HG03521 (cell line): ENCODE measurements around the gene AHCTF1.
"Not testable (repeated sequence)": the region's sequence is repeated elsewhere in the genome, so short reads cannot be mapped to it uniquely, and the experiment has no call there.

Source experiments
- ATAC-seq: cut with Tn5 transposase; IDR thresholded peaks from one replicate; pipeline ENCODE4 v1.9.1; 2021; ENCODE audit warnings: mild to moderate bottlenecking, moderate library complexity; ENCODE audit not compliant: unreplicated experiment

AHCTF1 gene

DNA sequence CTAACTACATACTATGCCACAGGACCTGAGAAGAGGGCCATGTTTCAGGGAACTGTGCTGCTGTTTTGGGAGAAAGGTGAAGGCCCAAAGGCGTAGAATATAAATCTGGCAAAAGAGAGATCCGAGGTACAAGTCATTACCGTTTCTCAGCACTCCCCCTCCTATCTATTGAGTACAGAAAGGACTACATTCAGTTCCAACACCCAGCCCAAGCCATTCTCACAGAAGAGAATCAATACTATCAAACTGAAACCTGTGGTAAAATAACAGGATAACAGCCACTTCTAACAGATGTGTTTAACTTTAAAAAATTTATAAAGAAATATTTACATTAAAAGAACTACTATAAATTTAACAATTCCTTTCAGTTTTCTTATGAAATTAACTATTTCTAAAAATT lies 7.8 kb downstream of the AHCTF1 start:
- no peak for ATAC-seq

DNA sequence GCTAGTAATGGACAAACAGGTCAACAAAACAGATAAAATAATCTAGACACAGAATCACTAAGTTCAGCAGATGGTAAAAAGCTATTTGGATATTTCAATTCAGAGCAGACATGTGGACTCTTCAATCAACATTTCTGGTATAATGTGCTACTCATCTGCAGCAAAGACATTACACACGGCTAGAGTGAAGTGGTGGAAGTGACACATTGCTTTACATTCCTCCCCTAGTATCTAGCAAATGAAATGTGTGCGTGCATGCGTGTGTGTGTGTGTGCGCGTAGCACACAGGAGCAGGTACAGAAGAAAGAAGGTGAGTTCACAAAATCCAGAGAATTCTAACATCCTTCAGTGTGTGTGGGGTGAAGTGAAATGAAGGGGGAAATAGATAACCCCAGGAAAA lies 8.3 kb downstream of the AHCTF1 start:
- ATAC-seq = no peak

DNA sequence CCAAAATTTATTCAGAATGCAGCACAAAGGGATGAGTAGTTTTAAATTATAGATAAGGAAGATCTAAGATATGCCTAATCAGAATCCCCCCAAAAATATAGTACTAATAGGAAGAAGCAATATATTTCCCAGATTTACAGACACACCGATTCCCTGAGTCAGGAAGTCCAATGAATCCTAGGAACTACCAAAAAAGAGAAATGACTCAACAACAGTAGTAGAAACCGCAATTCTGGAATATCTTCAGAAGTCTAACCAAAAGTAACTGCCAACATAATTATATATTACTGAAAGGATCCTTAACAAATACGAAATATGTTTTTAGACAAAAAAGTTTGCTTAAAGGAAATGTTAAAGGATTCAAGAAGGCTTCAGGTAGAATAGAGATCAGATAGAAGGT lies 10.3 kb downstream of the AHCTF1 start:
- ATAC-seq = no peak

DNA sequence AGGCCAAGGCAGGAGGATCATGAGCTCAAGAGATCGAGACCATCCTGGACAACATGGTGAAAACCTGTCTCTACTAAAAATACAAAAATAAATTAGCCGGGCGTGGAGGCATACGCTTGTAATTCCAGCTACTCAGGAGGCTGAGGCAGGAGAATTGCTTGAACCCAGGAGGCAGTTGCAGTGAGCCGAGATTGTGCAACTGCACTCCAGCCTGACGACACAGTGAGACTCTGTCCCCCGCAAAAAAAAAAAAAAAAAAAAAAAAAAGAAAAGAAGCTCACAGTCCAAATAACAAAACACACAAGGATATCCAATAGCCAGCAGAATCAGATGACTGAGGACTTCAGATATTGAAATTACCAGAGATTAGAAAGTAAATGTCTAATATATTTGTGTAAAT lies 11.8 kb downstream of the AHCTF1 start:
- no peak for ATAC-seq

DNA sequence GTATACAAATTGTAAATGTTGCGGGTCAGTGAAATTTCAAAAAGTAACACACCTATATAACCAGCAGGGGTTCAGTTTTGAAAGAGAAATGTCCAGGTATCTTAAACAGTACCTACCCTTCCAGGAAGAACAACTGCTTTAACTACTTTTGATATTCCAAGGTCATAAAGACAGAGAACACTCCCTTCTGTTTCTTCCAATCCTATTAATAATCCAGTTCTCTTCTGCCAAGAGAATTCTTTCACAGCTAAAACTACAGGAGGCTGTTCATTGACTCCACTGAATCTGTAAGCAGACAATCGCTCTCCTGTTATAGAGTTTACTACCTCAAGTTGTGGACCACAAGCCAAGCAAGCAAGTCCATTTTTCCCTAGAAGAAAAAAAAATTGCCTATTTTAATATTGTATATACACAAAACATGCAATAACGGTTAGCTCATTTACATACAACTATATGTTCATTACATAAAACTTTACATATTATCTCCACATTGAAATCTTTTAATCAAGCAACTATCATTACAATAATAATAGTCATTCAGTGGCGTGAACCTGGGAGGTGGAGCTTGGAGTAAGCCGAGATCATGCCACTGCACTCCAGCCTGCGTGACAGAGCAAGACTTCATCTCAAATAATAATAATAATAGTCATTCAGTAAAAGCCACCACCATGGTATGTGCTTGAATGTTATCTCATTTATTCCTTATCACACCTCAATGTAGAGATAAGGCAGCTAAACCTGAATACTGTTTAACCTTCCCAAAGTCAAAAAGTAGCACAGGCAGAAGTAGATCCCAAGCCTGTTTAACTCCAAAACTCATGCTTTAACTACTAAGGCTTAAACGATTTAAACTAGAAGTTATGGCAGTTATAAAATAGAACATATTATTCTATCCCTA lies 15.5 kb downstream of the AHCTF1 start:
- not testable (repeated sequence) for ATAC-seq

DNA sequence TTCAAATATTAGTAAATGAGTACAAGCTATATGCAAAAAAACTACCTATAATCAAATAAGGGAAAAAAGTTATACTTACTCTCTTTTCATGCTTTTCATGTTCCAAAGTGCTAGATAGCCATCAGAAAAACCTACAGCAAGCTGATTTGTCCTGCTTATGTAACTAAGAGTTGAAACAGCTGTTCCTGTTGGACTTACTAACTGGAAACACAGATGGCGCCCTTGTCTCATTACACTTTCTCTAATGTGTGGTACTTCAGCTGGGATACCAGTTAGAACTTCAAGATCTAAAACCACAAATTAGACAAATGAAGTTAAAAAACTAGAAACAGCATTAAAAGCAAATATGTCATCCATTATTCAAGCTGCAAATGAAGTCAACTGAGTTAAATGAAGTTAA lies 24.3 kb downstream of the AHCTF1 start:
- no peak for ATAC-seq

DNA sequence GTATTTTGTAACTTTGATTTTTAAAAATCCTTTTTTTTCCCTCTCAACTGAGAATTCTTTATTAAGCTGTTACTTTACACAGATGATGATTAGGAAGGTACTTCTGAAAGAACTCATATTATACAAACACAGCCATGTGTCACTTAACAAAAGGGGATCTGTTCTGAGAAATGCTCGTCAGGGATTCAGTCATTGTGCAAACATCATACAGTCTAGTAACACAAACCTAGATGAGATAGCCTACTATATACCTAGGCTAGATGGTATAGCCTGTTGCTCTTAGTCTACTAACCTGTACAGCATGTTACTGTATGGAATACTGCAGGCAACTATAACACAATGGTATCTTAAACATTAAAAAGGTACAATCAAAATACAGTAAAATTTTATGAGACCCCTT lies 24.9 kb downstream of the AHCTF1 start:
- no peak for ATAC-seq

DNA sequence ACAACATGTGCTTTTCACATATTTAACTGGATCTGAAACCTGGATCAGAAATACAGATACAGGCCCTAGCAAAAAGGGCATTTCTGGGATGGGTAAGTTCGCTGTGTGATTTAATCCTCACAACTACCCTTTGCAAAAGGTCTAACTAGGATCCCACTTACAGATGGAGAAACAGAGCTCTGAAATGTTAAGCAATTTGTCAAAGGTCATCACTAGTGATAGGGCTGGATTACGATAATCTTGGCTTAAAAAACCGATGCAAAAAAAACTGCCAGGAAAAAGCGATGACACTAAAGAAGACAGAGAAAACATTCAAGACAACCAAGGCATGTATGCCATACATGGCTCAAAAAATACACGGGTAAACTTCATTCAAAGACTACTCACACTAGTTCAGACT lies 29.9 kb downstream of the AHCTF1 start:
- no peak for ATAC-seq

DNA sequence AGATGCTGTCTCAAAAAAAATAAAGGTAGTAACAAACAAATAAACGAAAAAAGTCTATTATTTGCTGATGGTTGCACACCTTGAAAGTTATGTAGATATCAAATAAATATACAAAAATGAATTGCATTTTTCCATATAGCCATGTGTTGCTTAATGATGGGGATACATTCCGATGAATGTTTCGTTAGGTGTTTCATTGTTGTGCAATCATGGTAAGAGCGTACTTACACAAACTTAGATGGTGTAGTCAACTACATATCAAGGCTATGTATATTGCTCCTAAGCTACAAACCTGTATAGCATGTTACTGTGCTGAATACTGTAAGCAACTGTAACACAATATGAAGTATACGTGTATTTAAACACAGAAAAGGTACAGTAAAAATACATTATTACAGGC lies 34.4 kb downstream of the AHCTF1 start:
- ATAC-seq = no peak

DNA sequence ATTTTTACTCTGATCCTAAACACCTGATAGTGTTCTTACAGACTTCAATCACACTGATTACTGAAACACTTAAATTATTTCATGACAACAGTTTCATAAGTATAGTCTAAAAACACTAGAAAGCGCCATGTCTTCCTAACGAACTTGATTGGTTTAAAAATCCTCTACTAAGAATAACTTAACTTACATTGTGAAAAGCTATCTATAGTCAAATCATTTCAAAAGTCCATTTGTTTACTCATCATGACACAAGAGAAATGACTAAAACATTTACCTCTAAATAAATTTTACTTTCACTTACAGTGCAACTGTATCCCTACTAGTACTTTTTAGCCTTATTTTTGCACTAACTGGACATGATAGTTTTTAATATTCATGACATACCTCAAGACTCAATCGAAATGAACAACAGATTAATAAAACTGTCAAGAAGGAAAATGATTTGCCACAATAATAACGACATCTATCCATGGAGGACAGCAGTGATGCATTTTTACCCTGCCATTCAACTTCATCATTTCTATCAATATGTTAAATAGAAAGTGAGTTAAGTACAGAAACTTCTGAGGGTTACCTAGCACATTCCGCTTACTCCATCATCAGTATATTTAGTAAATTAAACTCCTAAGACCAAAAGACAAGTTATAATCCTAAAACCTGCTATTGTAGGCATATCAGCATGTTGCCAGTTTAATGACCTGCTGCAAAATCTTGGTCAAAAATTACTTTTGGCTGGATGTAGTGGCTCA lies 38.4 kb downstream of the AHCTF1 start:
- ATAC-seq = no peak

DNA sequence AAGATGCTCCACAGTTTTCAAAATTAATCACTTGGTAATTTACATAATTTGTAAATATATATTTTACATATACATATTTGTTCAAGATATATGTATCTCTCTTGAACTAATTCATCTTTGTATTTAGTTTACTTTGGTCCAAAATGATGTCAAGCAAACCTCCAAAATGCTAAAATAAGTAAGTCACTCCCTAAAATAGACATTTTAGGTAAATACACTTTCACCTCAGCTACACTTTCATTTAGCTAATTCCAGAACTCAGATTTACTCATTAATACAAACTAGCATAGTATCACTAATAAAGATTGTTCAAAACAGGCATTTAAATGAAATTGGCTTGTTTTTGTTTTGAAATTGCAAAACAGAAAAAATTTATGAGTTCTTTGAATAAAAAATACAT lies 40.6 kb downstream of the AHCTF1 start:
- no peak for ATAC-seq

DNA sequence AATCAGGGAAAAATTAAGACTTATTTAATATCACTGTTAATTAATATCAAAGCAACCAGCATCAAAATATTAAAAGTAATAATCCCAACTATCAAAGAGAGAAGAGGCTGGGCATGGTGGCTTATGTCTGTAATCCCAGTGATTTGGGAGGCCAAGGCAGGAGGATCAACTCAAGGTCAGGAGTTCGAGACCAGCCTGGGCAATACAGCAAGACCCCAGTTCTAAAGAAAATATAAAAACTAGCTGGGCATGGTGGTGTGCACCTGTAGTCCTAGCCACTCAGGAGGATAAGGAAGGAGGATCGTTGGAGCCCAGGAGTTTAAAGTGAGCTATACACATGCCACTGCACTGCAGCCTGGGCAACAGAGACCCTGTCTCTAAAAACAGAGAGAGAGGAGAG lies 43.2 kb downstream of the AHCTF1 start:
- ATAC-seq = no peak

DNA sequence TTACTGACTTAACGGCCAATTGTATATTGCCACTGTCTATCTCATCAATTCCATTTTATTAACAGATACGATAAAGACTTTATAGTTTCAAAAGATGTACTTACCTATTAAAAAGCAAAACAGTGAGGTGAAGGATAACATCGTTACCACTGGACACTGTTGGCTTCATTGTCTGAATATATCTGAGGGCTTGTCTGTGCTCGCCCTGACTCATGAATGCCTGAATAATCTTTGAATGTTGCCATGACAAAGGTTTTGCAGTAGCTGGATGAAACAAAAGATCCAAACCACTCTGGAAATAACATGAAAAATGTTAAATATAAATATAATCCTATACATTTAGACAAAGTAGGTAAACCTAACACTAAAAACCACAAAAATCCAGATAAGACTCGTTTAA lies 46.4 kb downstream of the AHCTF1 start:
- ATAC-seq = not testable (repeated sequence)

DNA sequence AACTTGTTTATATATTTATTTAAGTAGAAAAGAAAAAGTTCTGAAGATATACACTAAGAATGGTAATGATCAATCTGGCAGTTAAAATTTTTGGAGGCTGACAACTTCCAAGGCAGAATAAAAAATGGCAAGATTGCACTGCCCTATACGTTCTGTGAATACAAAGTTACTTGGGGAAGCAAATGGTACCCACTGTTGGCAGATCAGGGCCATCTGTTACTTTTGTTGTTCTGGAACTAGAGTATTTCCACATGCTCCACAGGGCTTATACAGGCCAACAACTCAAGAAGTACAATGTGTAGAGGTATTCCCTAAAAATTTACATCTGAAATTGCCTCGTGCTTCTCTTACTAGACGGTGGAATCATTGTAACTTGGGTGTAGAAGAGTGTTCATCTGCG lies 53.2 kb downstream of the AHCTF1 start:
- ATAC-seq = no peak

DNA sequence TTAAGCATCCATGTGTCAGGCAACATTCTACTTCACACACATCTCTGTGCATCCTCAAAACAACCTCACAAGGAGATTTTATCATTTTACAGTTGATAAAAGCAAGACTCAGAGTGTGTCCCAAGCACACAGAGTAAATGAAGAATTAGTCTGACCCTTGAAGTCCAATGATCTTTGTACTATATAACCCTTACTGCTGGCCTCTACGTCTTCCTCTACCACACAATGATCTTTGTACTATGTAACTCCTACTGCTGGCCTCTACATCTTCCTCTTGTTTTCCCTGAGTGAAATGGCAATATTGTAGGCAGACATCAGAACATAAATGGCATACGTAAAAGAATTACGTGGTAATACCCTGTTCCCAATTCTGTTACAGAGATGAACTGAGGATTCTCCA lies 55.3 kb downstream of the AHCTF1 start:
- no peak for ATAC-seq

DNA sequence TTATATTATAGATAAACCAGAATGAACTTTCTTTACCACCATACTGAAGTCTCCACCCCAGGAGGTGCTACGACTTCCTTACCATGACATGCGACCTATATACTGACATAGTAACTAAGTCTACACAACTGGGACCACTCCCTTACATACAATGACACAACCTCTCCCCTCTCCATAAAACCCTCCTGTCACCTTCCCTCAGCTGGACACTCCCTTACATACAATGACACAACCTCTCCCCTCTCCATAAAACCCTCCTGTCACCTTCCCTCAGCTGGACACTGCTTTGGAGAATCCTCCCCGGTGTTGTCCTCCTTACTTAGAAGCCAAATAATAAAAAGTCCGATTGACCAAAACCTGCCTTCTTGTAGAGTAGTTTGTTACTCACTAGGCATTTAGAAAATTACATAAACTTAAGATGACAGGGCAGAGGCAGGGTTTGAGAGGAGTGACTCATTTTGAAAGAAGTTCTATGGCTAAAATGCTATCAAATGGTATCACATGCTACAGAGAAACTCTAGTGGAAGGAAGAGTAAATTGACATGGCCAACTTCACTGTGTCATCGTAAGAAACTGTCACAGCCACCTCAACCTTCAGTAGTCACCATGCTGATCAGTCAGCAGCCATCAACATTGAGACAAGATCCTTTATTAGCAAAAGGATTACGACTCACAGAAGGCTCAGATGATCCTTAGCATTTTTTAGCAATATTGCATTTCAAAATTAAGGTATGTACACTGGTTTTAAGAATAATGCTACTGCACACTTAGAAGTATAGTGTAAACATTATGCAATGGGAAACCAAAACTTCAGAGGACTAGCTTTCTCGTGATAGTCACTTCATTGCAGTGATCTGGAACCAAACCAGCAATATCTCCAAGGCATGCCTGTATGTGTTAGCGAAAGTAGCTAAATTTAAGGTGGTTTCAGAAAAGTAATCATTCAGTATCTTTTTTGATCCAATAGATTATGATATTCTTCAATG lies 56.4 kb downstream of the AHCTF1 start:
- no peak for ATAC-seq

DNA sequence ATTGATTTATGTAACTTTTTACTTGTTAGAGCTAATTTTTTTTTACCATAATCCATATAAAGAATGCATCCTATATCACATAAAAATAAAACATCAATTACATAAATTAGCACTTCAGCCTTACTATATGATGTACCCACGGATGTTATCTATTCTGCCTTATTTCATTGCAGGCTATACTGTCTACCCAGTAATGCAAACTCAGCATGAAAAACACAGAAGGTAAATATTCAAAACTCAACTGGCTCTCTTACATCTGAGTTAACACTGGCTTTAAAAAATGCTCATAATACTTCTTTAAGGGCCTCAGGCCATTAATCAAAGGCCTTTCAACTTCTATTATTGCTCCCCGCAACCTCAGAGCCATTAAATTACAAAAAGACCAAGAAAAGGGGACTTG lies 65.8 kb downstream of the AHCTF1 start:
- no peak for ATAC-seq

DNA sequence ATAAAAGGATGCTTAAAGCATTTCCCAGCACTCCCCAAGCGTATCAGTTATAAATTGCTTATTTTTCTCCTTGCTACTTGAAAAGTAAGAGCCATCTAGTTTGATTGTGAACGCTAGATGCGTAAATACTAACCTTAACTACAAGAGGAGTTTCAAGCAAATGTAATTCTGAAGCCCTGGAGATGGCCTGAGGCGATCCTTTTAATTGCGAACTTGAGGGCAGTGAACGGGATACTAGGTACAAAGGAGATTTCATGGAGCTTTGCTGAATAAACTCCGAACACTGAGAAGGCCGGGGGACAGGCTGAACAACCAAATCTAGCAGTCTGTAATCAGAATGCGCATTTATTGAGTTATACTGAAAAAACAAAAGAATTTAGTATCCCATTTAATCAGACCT lies 68.0 kb downstream of the AHCTF1 start:
- not testable (repeated sequence) for ATAC-seq

DNA sequence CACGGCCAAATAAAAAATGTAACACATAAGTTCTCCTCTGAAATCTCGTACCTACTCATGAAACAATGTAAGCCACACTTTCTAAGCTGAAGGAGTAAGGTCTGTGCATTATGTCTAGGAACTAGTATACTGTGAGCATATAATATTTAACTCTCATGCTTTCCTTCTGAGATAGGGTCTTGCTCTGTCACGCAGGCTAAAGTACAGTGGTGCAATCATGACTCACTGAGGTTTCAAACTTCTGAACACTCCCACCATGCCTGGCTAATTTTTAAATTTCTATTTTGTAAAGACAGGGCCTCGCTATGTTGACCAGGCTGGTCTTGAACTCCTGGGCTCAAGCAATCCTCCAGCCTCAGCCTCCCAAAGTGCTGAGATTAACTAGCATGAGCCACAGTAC lies 71.3 kb downstream of the AHCTF1 start:
- no peak for ATAC-seq

DNA sequence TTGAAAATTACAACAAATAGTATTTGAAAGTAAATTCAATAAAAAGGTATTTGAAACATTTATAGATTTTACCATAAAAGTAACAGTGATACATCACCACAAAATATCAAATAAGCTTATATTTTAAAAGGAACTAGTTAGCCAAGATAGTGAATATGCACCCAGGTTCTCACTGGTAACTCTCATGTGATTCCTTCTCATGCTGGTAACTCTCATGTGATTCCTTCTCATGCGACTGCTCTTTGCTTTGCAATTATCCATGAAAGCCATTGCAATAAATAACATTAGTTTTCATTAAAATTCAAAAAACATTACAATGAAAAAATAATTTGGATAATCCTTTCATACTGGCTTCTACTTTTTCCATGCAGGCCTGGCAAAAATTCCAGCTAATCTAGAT lies 75.4 kb downstream of the AHCTF1 start:
- no peak for ATAC-seq

DNA sequence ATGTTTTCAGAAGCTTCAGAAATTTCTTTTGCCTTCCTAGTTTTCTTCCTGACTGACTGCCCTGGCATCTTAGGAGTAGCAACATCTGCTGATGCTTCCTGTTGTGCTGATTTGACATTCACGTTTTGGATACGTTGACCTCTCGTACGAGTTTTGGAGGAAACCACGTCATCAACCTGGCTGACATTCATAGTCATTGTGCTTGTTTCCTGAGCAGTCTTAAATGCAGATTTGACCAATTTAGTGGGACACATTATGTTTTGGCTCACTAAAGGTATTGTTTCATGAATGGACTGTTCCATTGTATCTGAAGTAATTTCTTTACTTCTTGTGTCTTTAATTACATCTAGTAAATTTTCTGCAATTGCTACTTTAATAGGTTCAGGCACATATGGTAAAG lies 81.1 kb downstream of the AHCTF1 start:
- not testable (repeated sequence) for ATAC-seq
